GM18951 (cell line): ENCODE measurements around the gene TTC21A.

Experiments
- POLR2A ChIP-seq: IDR thresholded peaks from 4 replicates; pipeline ENCODE4 v1.6.1; 2011; ENCODE audit warnings: mild to moderate bottlenecking; ENCODE audit not compliant: insufficient read length, insufficient read depth; ENCODE audit errors: extremely low read depth
- in situ Hi-C: fragments of 300-500 bp; cut with MboI; formaldehyde crosslinking; loops from one replicate; pipeline ENCODE4 v1.12.0; 2022; ENCODE audit warnings: low sequenced_read_pairs, mixed read lengths, inconsistent platforms; ENCODE audit not compliant: unreplicated experiment

Gene TTC21A

GRCh38 chr3:39150148-39150802 is 42.8 kb downstream of the TTC21A start:
- in situ Hi-C loops: no loop called here
- no peak for TF ChIP-seq POLR2A

- no peak for TF ChIP-seq POLR2A
- in situ Hi-C loops: no loop called here
Observed at GRCh38 chr3:39150803-39151631, 43.5 kb downstream of the TTC21A start.

- no peak for TF ChIP-seq POLR2A
Observed at GRCh38 chr3:39153977-39154279, 46.4 kb downstream of the TTC21A start.

GRCh38 chr3:39154280-39155021 is 47.0 kb downstream of the TTC21A start:
- in situ Hi-C loops: no loop called here
- TF ChIP-seq POLR2A: no peak

More at GRCh38 chr3:39153977-39154279, 46.4 kb downstream of the TTC21A start:
- in situ Hi-C loops: no loop called here

GRCh38 chr3:39156421-39156820 is 48.9 kb downstream of the TTC21A start:
- no peak for TF ChIP-seq POLR2A
- in situ Hi-C loops: no loop called here

GRCh38 chr3:39157359-39157758 is 49.9 kb downstream of the TTC21A start:
- in situ Hi-C loops: no loop called here
- no peak for TF ChIP-seq POLR2A

- in situ Hi-C loops: no loop called here
- TF ChIP-seq POLR2A: no peak
Observed at GRCh38 chr3:39158148-39158715, 50.8 kb downstream of the TTC21A start.

- no peak for TF ChIP-seq POLR2A
Observed at GRCh38 chr3:39164414-39164813, 56.9 kb downstream of the TTC21A start.

GRCh38 chr3:39165518-39165917 is 58.0 kb downstream of the TTC21A start:
- in situ Hi-C loops: no loop called here

More at GRCh38 chr3:39164414-39164813, 56.9 kb downstream of the TTC21A start:
- in situ Hi-C loops: no loop called here

GRCh38 chr3:39166134-39166710 is 58.7 kb downstream of the TTC21A start:
- in situ Hi-C loops: no loop called here

More at GRCh38 chr3:39165518-39165917, 58.0 kb downstream of the TTC21A start:
- TF ChIP-seq POLR2A: no peak

GRCh38 chr3:39166932-39167532 is 59.6 kb downstream of the TTC21A start:
- TF ChIP-seq POLR2A: no peak
- in situ Hi-C loops: no loop called here

More at GRCh38 chr3:39166134-39166710, 58.7 kb downstream of the TTC21A start:
- TF ChIP-seq POLR2A: no peak

- in situ Hi-C loops: no loop called here
- TF ChIP-seq POLR2A: no peak
Observed at GRCh38 chr3:39168156-39168780, 60.8 kb downstream of the TTC21A start.

- TF ChIP-seq POLR2A: no peak
- in situ Hi-C loops: no loop called here
Observed at GRCh38 chr3:39169712-39170111, 62.2 kb downstream of the TTC21A start.
